Measurements from ENCODE around the gene ABI1. TPM values are rescaled to one million over a fixed set of nuclear protein-coding genes. Genes with fewer than 3 reads are reported as not detected.
"Not testable (repeated sequence)": the region's sequence is repeated elsewhere in the genome, so short reads cannot be mapped to it uniquely, and the experiment has no call there.

The ABI1 gene
- total and polyA plus RNA-seq, 4 donors, result 25.1 to 70.2 (median 45.3) TPM

DNA sequence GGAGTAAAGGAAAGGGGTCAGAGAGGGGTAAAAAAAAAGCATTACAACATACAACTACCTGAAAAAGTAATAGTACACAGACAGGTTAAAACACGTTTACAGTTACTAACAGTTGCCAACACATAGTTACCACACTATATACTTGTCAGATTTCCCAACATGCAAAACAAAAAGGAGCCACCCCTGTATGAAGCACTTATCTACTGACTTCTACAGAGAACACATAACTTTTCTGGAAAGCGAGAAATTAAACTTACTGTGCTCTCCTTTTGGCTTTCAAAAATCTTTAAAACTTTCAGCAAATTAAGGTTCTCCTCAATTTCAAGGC is 2.1 kb downstream of the ABI1 start:
- Histone ChIP-seq H3K9ac (ENCODE audit: insufficient read depth in 1 of 2, low read length in 2 of 2) (peak overlapping the region in 1 of 2 donors; percentile 57), H3K27ac (ENCODE audit: low read depth in 1 of 2, low read length in 1 of 2) (peak overlapping the region in 1 of 2 donors; percentile 27), H3K4me3 (no peak overlapping the region), H3K36me3 (ENCODE audit: control insufficient read depth in 4 of 4, insufficient read depth in 4 of 4, low read length in 4 of 4) (no peaks in the 10 kb centered on the region), H3K9me3 (ENCODE audit: control insufficient read depth in 4 of 4, insufficient read depth in 3 of 4, low read length in 3 of 4) (no peaks in the 10 kb centered on the region), H3K27me3 (ENCODE audit: control insufficient read depth in 3 of 3, insufficient read depth in 3 of 3, low read length in 2 of 3) (no peaks in the 10 kb centered on the region), H3K4me1 (ENCODE audit: control insufficient read depth in 5 of 5, insufficient read depth in 5 of 5, low read length in 5 of 5) (peaks cover 6 to 16% (median 8%) of the 10 kb centered on the region in 5 donors)
- ATAC-seq (ENCODE audit: insufficient read depth, low FRiP score) (no peak), DNase-seq (peak in 2 of 3 donors; percentile 38 to 42)
- 21 to 28% methylated on average over 2 of the region's 2 CpGs for WGBS, 2 donors
- TF ChIP-seq, protein P1, sequence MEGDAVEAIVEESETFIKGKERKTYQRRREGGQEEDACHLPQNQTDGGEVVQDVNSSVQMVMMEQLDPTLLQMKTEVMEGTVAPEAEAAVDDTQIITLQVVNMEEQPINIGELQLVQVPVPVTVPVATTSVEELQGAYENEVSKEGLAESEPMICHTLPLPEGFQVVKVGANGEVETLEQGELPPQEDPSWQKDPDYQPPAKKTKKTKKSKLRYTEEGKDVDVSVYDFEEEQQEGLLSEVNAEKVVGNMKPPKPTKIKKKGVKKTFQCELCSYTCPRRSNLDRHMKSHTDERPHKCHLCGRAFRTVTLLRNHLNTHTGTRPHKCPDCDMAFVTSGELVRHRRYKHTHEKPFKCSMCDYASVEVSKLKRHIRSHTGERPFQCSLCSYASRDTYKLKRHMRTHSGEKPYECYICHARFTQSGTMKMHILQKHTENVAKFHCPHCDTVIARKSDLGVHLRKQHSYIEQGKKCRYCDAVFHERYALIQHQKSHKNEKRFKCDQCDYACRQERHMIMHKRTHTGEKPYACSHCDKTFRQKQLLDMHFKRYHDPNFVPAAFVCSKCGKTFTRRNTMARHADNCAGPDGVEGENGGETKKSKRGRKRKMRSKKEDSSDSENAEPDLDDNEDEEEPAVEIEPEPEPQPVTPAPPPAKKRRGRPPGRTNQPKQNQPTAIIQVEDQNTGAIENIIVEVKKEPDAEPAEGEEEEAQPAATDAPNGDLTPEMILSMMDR (IDR thresholded peaks at IDR 0.05; ENCODE audit: control extremely low read depth, extremely low read depth), result no peak

DNA sequence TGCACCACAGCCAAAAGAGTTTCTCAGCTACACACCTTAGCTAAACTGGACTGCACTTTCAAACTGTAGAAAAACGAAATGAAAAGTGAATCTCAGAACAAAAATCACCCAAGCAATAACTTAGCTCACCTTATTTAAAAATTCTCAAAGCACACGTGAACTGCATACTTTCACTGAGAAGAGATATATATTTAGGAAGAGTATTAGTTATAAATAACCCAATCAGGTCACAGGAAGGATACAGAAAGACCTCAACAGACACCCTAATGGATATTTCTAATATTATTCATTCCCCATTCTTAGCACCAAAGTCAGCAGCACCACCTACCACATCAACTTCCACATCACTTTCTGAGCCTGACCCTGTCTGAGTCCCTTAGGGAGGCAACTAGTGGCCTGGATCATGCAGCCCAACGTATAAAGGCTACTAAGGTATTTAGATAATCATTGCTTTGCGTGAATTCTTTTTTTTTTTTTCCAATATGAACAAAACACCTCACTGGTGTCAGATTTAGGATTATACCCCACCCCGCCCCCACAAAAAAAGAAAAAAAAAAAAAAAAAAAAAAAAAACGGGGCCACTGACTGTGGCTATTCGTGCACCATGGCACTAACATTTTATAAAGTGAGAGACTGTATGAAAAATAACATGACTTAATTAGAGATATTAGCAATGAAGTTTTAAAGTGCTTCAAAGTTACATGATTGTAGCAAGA is 2.6 kb downstream of the ABI1 start:
- Histone ChIP-seq H3K27ac (ENCODE audit: low read depth in 1 of 2, low read length in 1 of 2) (peak overlapping the region in 1 of 2 donors; percentile 38), H3K4me1 (ENCODE audit: control insufficient read depth in 5 of 5, insufficient read depth in 5 of 5, low read length in 5 of 5) (peaks cover 8 to 16% (median 9%) of the 10 kb centered on the region in 5 donors), H3K9ac (ENCODE audit: insufficient read depth in 1 of 2, low read length in 2 of 2) (no peak overlapping the region)

DNA sequence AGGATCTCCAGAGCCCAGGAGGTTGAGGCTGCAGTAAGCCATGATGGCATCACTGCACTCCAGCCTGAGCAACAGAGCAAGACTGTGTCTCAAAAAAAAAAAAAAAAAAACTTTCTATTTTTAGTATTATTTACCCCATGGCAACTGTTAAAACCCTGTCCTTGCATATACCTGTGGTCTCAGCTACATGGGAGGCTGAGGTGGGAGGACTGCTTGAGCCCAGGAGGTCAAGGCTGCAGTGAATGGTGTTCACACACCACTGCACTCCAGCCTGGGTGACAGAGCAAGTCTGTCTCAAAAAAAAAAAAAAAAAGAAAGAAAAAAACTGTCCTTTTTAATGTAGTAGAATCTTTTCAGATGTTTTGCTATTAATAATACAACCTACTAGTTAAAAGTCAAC is 3.2 kb downstream of the ABI1 start:
- not testable (repeated sequence) for DNase-seq; ATAC-seq (ENCODE audit: insufficient read depth, low FRiP score); H3K27me3 ChIP-seq (ENCODE audit: control insufficient read depth in 3 of 3, insufficient read depth in 3 of 3, low read length in 2 of 3); H3K9me3 ChIP-seq (ENCODE audit: control insufficient read depth in 4 of 4, insufficient read depth in 3 of 4, low read length in 3 of 4); H3K4me3 ChIP-seq; H3K9ac ChIP-seq (ENCODE audit: insufficient read depth in 1 of 2, low read length in 2 of 2); H3K36me3 ChIP-seq (ENCODE audit: control insufficient read depth in 4 of 4, insufficient read depth in 4 of 4, low read length in 4 of 4)
- Histone ChIP-seq H3K27ac (ENCODE audit: low read depth in 1 of 2, low read length in 1 of 2) (peak overlapping the region in 1 of 2 donors; percentile 40), H3K4me1 (ENCODE audit: control insufficient read depth in 5 of 5, insufficient read depth in 5 of 5, low read length in 5 of 5) (peaks cover 8 to 16% (median 9%) of the 10 kb centered on the region in 5 donors)

More for the DNA sequence above, 2.6 kb downstream of the ABI1 start:
- 37 to 51% methylated on average over 7 of the region's 7 CpGs for WGBS, 2 donors
- Histone ChIP-seq H3K9me3 (ENCODE audit: control insufficient read depth in 4 of 4, insufficient read depth in 3 of 4, low read length in 3 of 4) (no peaks in the 10 kb centered on the region), H3K36me3 (ENCODE audit: control insufficient read depth in 4 of 4, insufficient read depth in 4 of 4, low read length in 4 of 4) (no peaks in the 10 kb centered on the region), H3K4me3 (no peak overlapping the region), H3K27me3 (ENCODE audit: control insufficient read depth in 3 of 3, insufficient read depth in 3 of 3, low read length in 2 of 3) (no peaks in the 10 kb centered on the region)
- TF ChIP-seq, protein P1 (IDR thresholded peaks at IDR 0.05; ENCODE audit: control extremely low read depth, extremely low read depth), result no peak
- DNase-seq (no peak), ATAC-seq (ENCODE audit: insufficient read depth, low FRiP score) (no peak)

DNA sequence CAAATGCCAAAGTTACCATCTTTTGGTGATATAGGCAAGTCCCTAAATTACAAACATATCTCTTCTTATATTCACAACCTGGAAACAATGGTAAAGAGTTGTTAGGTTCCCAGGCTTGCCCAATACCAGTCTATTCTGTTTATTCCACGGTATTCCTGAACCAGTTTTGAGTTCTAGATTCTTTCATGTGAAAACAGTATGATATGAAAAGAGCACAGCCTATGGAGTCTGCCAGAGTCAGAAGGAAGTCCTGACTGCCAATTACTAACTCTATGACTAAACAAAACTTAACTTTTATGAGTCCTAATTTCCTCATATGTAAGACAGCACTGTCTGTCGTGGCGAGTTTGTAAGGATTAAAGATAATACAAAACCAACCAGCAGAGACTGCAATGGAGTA is 5.6 kb downstream of the ABI1 start:
- ATAC-seq (ENCODE audit: insufficient read depth, low FRiP score) (no peak), DNase-seq (no peak)
- WGBS, 2 donors, result 38 to 50% methylated on average over 3 of the region's 3 CpGs
- Histone ChIP-seq H3K9ac (ENCODE audit: insufficient read depth in 1 of 2, low read length in 2 of 2) (no peak overlapping the region), H3K27me3 (ENCODE audit: control insufficient read depth in 3 of 3, insufficient read depth in 3 of 3, low read length in 2 of 3) (no peaks in the 10 kb centered on the region), H3K4me3 (no peak overlapping the region), H3K27ac (ENCODE audit: low read depth in 1 of 2, low read length in 1 of 2) (no peak overlapping the region), H3K9me3 (ENCODE audit: control insufficient read depth in 4 of 4, insufficient read depth in 3 of 4, low read length in 3 of 4) (no peaks in the 10 kb centered on the region), H3K4me1 (ENCODE audit: control insufficient read depth in 5 of 5, insufficient read depth in 5 of 5, low read length in 5 of 5) (peaks cover 8 to 16% (median 9%) of the 10 kb centered on the region in 5 donors), H3K36me3 (ENCODE audit: control insufficient read depth in 4 of 4, insufficient read depth in 4 of 4, low read length in 4 of 4) (no peaks in the 10 kb centered on the region)
- TF ChIP-seq, protein P1 (IDR thresholded peaks at IDR 0.05; ENCODE audit: control extremely low read depth, extremely low read depth), result no peak

Data from lung (tissue), 12 donors.